Epithelial cell of proximal tubule (primary cell): ENCODE data around the gene RRAS. TPM values are rescaled to one million over a fixed set of nuclear protein-coding genes. Genes with fewer than 3 reads are reported as not detected.

Source experiments
- DNase-seq: peaks from one replicate; pipeline ENCODE4 v3.0.0-alpha.2; 2011; ENCODE audit warnings: low read depth
- H3K4me3 ChIP-seq: 2 replicates; pipeline ENCODE4 v1.5.1; 2011; ENCODE audit warnings: low read depth, mild to moderate bottlenecking, low read length
- CTCF ChIP-seq: conservative IDR thresholded peaks from 2 replicates; pipeline ENCODE4 v1.5.1; 2012; ENCODE audit warnings: low read depth, mild to moderate bottlenecking, low read length
- total RNA-seq: library from RNA; depleted of rRNA; stranded (reverse); fragments of >200 nt; gene quantifications from 2 replicates; pipeline ENCODE4 v1.2.3, GENCODE V29; 2015

Gene RRAS
- total RNA-seq, 1 donor from 2014 or later: 67.2 TPM

- peak; percentile 71 for DNase-seq
- TF ChIP-seq CTCF: no peak
- peak within 1 kb of the TSS; percentile 87 for H3K4me3 ChIP-seq
These were observed 25.6 kb upstream of the RRAS start, which contains the start of the genes BCL2L12 and IRF3 for GRCh38 chr19:49665351-49666119. TSS of gene BCL2L12 (plus strand) at chr19:49665933. CDS start at chr19:49666693, 760 bp downstream. TSS of gene IRF3 (minus strand) at chr19:49665857. CDS start at chr19:49664838, 1,019 bp downstream.

GRCh38 chr19:49665036-49665350 lies 25.1 kb upstream of the RRAS start:
- TF ChIP-seq CTCF: no peak
- no peak for DNase-seq
- peak overlapping the region; percentile 87 for H3K4me3 ChIP-seq

GRCh38 chr19:49664171-49665035 lies 24.5 kb upstream of the RRAS start:
- H3K4me3 ChIP-seq: peak overlapping the region; percentile 87
- no peak for TF ChIP-seq CTCF
- DNase-seq: no peak

GRCh38 chr19:49663224-49663623 lies 23.3 kb upstream of the RRAS start:
- TF ChIP-seq CTCF: no peak
- no peak for DNase-seq
- H3K4me3 ChIP-seq: no peak overlapping the region

GRCh38 chr19:49662011-49662410 lies 22.1 kb upstream of the RRAS start:
- H3K4me3 ChIP-seq: no peak overlapping the region
- TF ChIP-seq CTCF: no peak
- no peak for DNase-seq

GRCh38 chr19:49660338-49660961 lies 20.5 kb upstream of the RRAS start:
- TF ChIP-seq CTCF: no peak
- no peak overlapping the region for H3K4me3 ChIP-seq

More at GRCh38 chr19:49660338-49660961, 20.5 kb upstream of the RRAS start:
- DNase-seq: no peak
